GM23338 (cell line): Measurements from ENCODE around the gene TMEM117. TPM values are rescaled to one million over a fixed set of nuclear protein-coding genes. Genes with fewer than 3 reads are reported as not detected.

Source experiments
- ATAC-seq: fragments of 200-7000 bp; cut with Tn5 transposase; 3 replicates; pipeline ENCODE4 v1.9.1; 2020
- DNase-seq: peaks from one replicate; pipeline ENCODE4 v3.0.0-alpha.2; 2015; ENCODE audit warnings: low spot score
- H2AFZ ChIP-seq: fragments of 200-600 bp; sonication (generic); 2 replicates; pipeline ENCODE4 v1.8.0; 2016; ENCODE audit warnings: antibody characterized with exemption, mild to moderate bottlenecking, moderate library complexity
- H3F3A ChIP-seq: fragments of 200-600 bp; sonication (generic); replicated peaks from 2 replicates; pipeline ENCODE4 v1.8.0; 2017; ENCODE audit warnings: antibody characterized with exemption, mixed run types, low read depth
- H3K27ac ChIP-seq: fragments of 200-600 bp; sonication (generic); 2 replicates; pipeline ENCODE4 v1.6.1; 2016; ENCODE audit warnings: low read depth
- H3K27me3 ChIP-seq: fragments of 200-600 bp; sonication (generic); 2 replicates; pipeline ENCODE4 v1.8.0; 2016; ENCODE audit warnings: mild to moderate bottlenecking, mixed run types, moderate library complexity; ENCODE audit not compliant: insufficient read depth
- H3K36me3 ChIP-seq: fragments of 200-600 bp; sonication (generic); 2 replicates; pipeline ENCODE4 v1.8.0; 2016; ENCODE audit warnings: mild to moderate bottlenecking; ENCODE audit not compliant: insufficient read depth
- H3K4me1 ChIP-seq: fragments of 200-600 bp; sonication (generic); 2 replicates; pipeline ENCODE4 v1.8.0; 2016; ENCODE audit warnings: mild to moderate bottlenecking, moderate library complexity; ENCODE audit not compliant: insufficient read depth
- H3K4me2 ChIP-seq: fragments of 200-600 bp; sonication (generic); 2 replicates; pipeline ENCODE4 v1.7.1; 2017; ENCODE audit warnings: mixed run types
- H3K4me3 ChIP-seq: fragments of 200-600 bp; sonication (generic); 2 replicates; pipeline ENCODE4 v1.6.1; 2016; ENCODE audit warnings: mixed run types
- H3K79me2 ChIP-seq: fragments of 200-600 bp; sonication (generic); replicated peaks from 2 replicates; pipeline ENCODE4 v1.8.0; 2017; ENCODE audit warnings: mild to moderate bottlenecking; ENCODE audit not compliant: insufficient read depth
- H3K9me2 ChIP-seq: fragments of 200-600 bp; sonication (generic); 2 replicates; pipeline ENCODE4 v1.8.0; 2017; ENCODE audit not compliant: insufficient read depth
- H4K20me1 ChIP-seq: fragments of 200-600 bp; sonication (generic); replicated peaks from 2 replicates; pipeline ENCODE4 v1.8.0; 2017; ENCODE audit warnings: mild to moderate bottlenecking; ENCODE audit not compliant: insufficient read depth
- H3K27ac Mint-ChIP-seq: 2 replicates; pipeline ENCODE4 v1.8.0; 2020; ENCODE audit warnings: inconsistent platforms, mild to moderate bottlenecking, moderate library complexity, mixed read lengths
- H3K27me3 Mint-ChIP-seq: 3 replicates; pipeline ENCODE4 v1.8.0; 2022; ENCODE audit warnings: low read depth, mild to moderate bottlenecking, moderate library complexity, mixed read lengths, inconsistent platforms; ENCODE audit not compliant: insufficient read depth, poor library complexity
- H3K36me3 Mint-ChIP-seq: 3 replicates; pipeline ENCODE4 v1.8.0; 2021; ENCODE audit warnings: low read depth, mild to moderate bottlenecking, inconsistent platforms, moderate library complexity, mixed read lengths
- H3K4me1 Mint-ChIP-seq: 3 replicates; pipeline ENCODE4 v1.8.0; 2020; ENCODE audit warnings: mild to moderate bottlenecking, inconsistent platforms, mixed read lengths
- H3K4me3 Mint-ChIP-seq: 3 replicates; pipeline ENCODE4 v1.8.0; 2021; ENCODE audit warnings: moderate library complexity, mild to moderate bottlenecking, inconsistent platforms, mixed read lengths
- H3K9me3 Mint-ChIP-seq: 3 replicates; pipeline ENCODE4 v1.8.0; 2020; ENCODE audit warnings: moderate library complexity, mild to moderate bottlenecking, inconsistent platforms, mixed read lengths
- CREB1 ChIP-seq: fragments of 250-450 bp; sonication (Bioruptor Pico); IDR thresholded peaks from 2 replicates; pipeline ENCODE4 v1.5.0; 2020; ENCODE audit warnings: low read depth, mild to moderate bottlenecking, moderate library complexity
- ETS1 ChIP-seq: IDR thresholded peaks from 2 replicates; pipeline ENCODE4 v1.6.1; 2016; ENCODE audit warnings: antibody characterized with exemption
- EZH2 ChIP-seq: fragments of 200-600 bp; sonication (generic); IDR thresholded peaks from one replicate; pipeline ENCODE4 v1.8.0; 2017; ENCODE audit warnings: antibody characterized with exemption, mild to moderate bottlenecking, low read depth; ENCODE audit not compliant: unreplicated experiment
- EZH2phosphoT487 ChIP-seq: fragments of 200-600 bp; sonication (generic); IDR thresholded peaks from one replicate; pipeline ENCODE4 v1.8.1; 2018; ENCODE audit warnings: antibody characterized with exemption; ENCODE audit not compliant: unreplicated experiment
- JUNB ChIP-seq: IDR thresholded peaks from one replicate; pipeline ENCODE4 v1.6.1; 2016; ENCODE audit warnings: antibody characterized with exemption; ENCODE audit not compliant: unreplicated experiment
- NANOG ChIP-seq: IDR thresholded peaks from 2 replicates; pipeline ENCODE4 v1.6.1; 2016; ENCODE audit warnings: antibody characterized with exemption, borderline replicate concordance
- POLR2AphosphoS5 ChIP-seq: IDR thresholded peaks from 2 replicates; pipeline ENCODE4 v1.6.1; 2016; ENCODE audit warnings: antibody characterized with exemption, low read depth
- REST ChIP-seq: IDR thresholded peaks from one replicate; pipeline ENCODE4 v1.6.1; 2018; ENCODE audit warnings: antibody characterized with exemption; ENCODE audit not compliant: unreplicated experiment
- STAT1 ChIP-seq: IDR thresholded peaks from one replicate; pipeline ENCODE4 v1.6.1; 2016; ENCODE audit warnings: antibody characterized with exemption; ENCODE audit not compliant: unreplicated experiment
- ZNF114 ChIP-seq: fragments of 250-450 bp; sonication (Bioruptor Pico); IDR thresholded peaks from 2 replicates; pipeline ENCODE4 v1.5.0; 2020; ENCODE audit warnings: mild to moderate bottlenecking, moderate library complexity
- ZNF331 ChIP-seq: fragments of 250-450 bp; sonication (Bioruptor Pico); IDR thresholded peaks from 2 replicates; pipeline ENCODE4 v1.5.0; 2020; ENCODE audit warnings: low read depth, mild to moderate bottlenecking, moderate library complexity
- ZNF462 ChIP-seq: fragments of 250-450 bp; sonication (Bioruptor Pico); IDR thresholded peaks from 2 replicates; pipeline ENCODE4 v1.5.0; 2020; ENCODE audit warnings: mild to moderate bottlenecking, moderate library complexity
- polyA plus RNA-seq: library from polyadenylated mRNA; unstranded; fragments of >200 nt; fragmentation: Nextera tagmentation; extraction: Ambion mirVana; gene quantifications from 2 replicates; pipeline ENCODE4 v1.2.1, GENCODE V29; 2016
- total RNA-seq: library from RNA; depleted of rRNA; stranded (reverse); fragments of >200 nt; shearing (Covaris generic); gene quantifications from 2 replicates; pipeline ENCODE4 v1.2.3, GENCODE V29; 2014

Gene TMEM117
- total and polyA plus RNA-seq, 2 experiments from 2014 or later, result 0.94 to 1.6 TPM

- H3K79me2 ChIP-seq, result no peaks in the 10 kb centered on the region
- no peak for DNase-seq
- Mint-ChIP-seq H3K27ac (no peak overlapping the region), H3K4me3 (no peak overlapping the region), H3K36me3 (peaks cover 9% of the 10 kb centered on the region; the same call in 2 of the 3 replicates), H3K9me3 (no peaks in the 10 kb centered on the region), H3K27me3 (peaks cover 3% of the 10 kb centered on the region), H3K4me1 (no peaks in the 10 kb centered on the region)
- TF ChIP-seq EZH2phosphoT487 (no peak), STAT1 (no peak), ZNF331 (CRISPR knock-in tag) (no peak)
- no peaks in the 10 kb centered on the region for H3K4me1 ChIP-seq
- no peak for ATAC-seq
- H3K9me2 ChIP-seq, result no peaks in the 10 kb centered on the region
- H3K27ac ChIP-seq, result no peak overlapping the region
- H3K36me3 ChIP-seq, result no peaks in the 10 kb centered on the region
- H3K4me2 ChIP-seq, result no peak overlapping the region
- no peaks in the 10 kb centered on the region for H3K27me3 ChIP-seq
- no peaks in the 10 kb centered on the region for H3F3A ChIP-seq
- no peak overlapping the region for H3K4me3 ChIP-seq
- H2AFZ ChIP-seq, result no peak overlapping the region
- H4K20me1 ChIP-seq, result no peaks in the 10 kb centered on the region
These were observed 45.9 kb upstream of the TMEM117 start for GRCh38 chr12:43789941-43790340.

GRCh38 chr12:43795716-43796280 is 40.1 kb upstream of the TMEM117 start:
- H3K36me3 Mint-ChIP-seq, result peaks cover 55% of the 10 kb centered on the region
- H2AFZ ChIP-seq, result no peak overlapping the region
- no peak for TF ChIP-seq JUNB
- no peak for TF ChIP-seq NANOG
- TF ChIP-seq EZH2, result no peak
- no peak for TF ChIP-seq EZH2phosphoT487
- TF ChIP-seq ETS1, result no peak
- TF ChIP-seq ZNF462 (CRISPR knock-in tag), result no peak
- no peak for TF ChIP-seq REST
- TF ChIP-seq ZNF331 (CRISPR knock-in tag), result no peak
- TF ChIP-seq ZNF114 (CRISPR knock-in tag), result no peak
- no peak for TF ChIP-seq POLR2AphosphoS5
- TF ChIP-seq CREB1, result no peak

More at GRCh38 chr12:43795716-43796280, 40.1 kb upstream of the TMEM117 start:
- no peaks in the 10 kb centered on the region for H3F3A ChIP-seq
- H3K9me2 ChIP-seq, result no peaks in the 10 kb centered on the region
- no peak overlapping the region for H3K4me2 ChIP-seq
- ATAC-seq, result no peak
- no peaks in the 10 kb centered on the region for H3K27me3 ChIP-seq
- Mint-ChIP-seq H3K9me3 (no peaks in the 10 kb centered on the region), H3K4me1 (no peaks in the 10 kb centered on the region), H3K27me3 (peaks cover 3% of the 10 kb centered on the region), H3K4me3 (no peak overlapping the region), H3K27ac (no peak overlapping the region)
- no peak for DNase-seq
- peaks cover 52% of the 10 kb centered on the region for H3K36me3 ChIP-seq
- no peaks in the 10 kb centered on the region for H3K4me1 ChIP-seq
- no peak overlapping the region for H3K4me3 ChIP-seq
- H3K27ac ChIP-seq, result no peak overlapping the region
- H3K79me2 ChIP-seq, result no peaks in the 10 kb centered on the region
- peaks cover 12% of the 10 kb centered on the region for H4K20me1 ChIP-seq
